ENCODE data around the gene TMX2.
A peak's percentile ranks its signal among the peaks of the same experiment; 100 is the strongest.
"Not testable (repeated sequence)": the region's sequence is repeated elsewhere in the genome, so short reads cannot be mapped to it uniquely, and the experiment has no call there.

Gene TMX2

DNA sequence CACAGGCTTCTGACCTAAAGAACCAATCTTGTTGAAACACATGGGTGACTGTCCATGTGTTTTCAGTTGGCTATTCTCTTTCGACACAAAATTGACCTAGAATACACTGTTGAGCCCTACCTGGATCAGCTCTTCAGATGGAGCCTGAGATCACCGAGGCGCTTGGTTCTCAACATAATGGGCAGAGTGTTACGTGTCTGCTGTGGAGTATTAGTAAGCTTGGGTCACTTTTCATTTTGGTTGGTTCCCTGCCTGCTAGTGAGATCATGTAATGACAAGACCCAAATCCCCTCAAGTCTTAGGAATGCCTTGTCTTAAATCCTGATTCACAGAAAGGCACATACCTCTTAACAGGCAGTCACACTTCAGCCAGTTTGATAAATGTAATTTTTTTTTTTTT is 9.1 kb upstream of the TMX2 start:
- 100% methylated on average over 4 of the region's 4 CpGs for WGBS
- no peak overlapping the region for H3K4me2 ChIP-seq (ENCODE audit: low read length, poor library complexity, severe bottlenecking)
- H3K36me3 ChIP-seq (ENCODE audit: control insufficient read depth in 1 of 2, insufficient read depth in 2 of 2, low read depth in 1 of 2, low read length in 2 of 2), result peaks cover 43 to 71% of the 10 kb centered on the region in 2 experiments
- H2BK12ac ChIP-seq (ENCODE audit: low read length in 2 of 2), result no peak overlapping the region
- H2AFZ ChIP-seq (ENCODE audit: low read depth, low read length), result no peak overlapping the region
- H4K8ac ChIP-seq (ENCODE audit: low read length), result no peak overlapping the region
- no peaks in the 10 kb centered on the region for H3K4me1 ChIP-seq (ENCODE audit: control insufficient read depth, insufficient read depth, low read depth, low read length)
- peak overlapping the region; percentile 67 for H3K9ac ChIP-seq (ENCODE audit: low read length)
- peaks cover 36% of the 10 kb centered on the region for H3K79me1 ChIP-seq (replicated peaks; ENCODE audit: low read length, poor library complexity, severe bottlenecking)
- no peaks in the 10 kb centered on the region for H3K9me3 ChIP-seq (ENCODE audit: control insufficient read depth, low read length)
- no peak overlapping the region for H2BK5ac ChIP-seq (ENCODE audit: low read depth, low read length, poor library complexity, severe bottlenecking)
- no peak overlapping the region for H2BK15ac ChIP-seq (ENCODE audit: low read depth, poor library complexity, severe bottlenecking)
- H3K18ac ChIP-seq (ENCODE audit: low read depth in 1 of 2, low read length in 2 of 2), result no peak overlapping the region
- H3K14ac ChIP-seq (ENCODE audit: low read length in 2 of 2), result no peak overlapping the region
- no peak overlapping the region for H3K23ac ChIP-seq (ENCODE audit: low read length in 2 of 2)
- no peak overlapping the region for H3K4ac ChIP-seq (ENCODE audit: low read depth in 1 of 2, low read length in 2 of 2)
- H2AK5ac ChIP-seq (ENCODE audit: low read length, severe bottlenecking), result no peak overlapping the region
- H3K27ac ChIP-seq (ENCODE audit: low read length, poor library complexity, severe bottlenecking), result no peak overlapping the region
- DNase-seq, result no peak
- H3K4me3 ChIP-seq (ENCODE audit: insufficient read depth in 1 of 2, low read depth in 1 of 2, low read length in 2 of 2), result no peak overlapping the region
- H3K27me3 ChIP-seq (ENCODE audit: control insufficient read depth in 1 of 2, insufficient read depth in 1 of 2, low read length in 2 of 2), result no peaks in the 10 kb centered on the region
- H4K91ac ChIP-seq (ENCODE audit: low read length), result no peak overlapping the region
- no peak overlapping the region for H2BK120ac ChIP-seq (ENCODE audit: low read depth, low read length)

DNA sequence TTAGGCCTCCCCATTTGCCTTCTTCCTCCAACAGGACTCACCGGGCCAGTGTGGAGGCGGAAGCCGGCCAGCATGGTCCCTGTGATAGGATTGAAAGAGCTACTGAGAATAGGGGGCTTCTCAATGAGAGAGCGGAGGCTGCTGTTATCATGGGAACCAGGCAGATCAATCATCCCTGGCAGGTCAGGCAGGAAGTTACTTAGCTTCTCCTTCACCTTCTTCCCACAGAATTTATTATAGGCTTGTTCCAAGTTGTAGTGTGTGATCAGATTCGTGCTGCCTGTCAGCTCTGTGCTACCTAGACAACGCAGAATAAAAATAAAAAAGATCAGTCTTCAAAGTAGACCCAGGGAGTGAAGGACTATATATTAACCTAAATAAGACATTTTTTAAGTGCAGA is 7.5 kb upstream of the TMX2 start:
- Histone ChIP-seq H4K91ac (ENCODE audit: low read length) (no peak overlapping the region), H3K23ac (ENCODE audit: low read length in 2 of 2) (no peak overlapping the region), H3K27ac (ENCODE audit: low read length, poor library complexity, severe bottlenecking) (no peak overlapping the region), H2AK5ac (ENCODE audit: low read length, severe bottlenecking) (no peak overlapping the region), H4K8ac (ENCODE audit: low read length) (no peak overlapping the region), H2BK120ac (ENCODE audit: low read depth, low read length) (no peak overlapping the region), H3K9me3 (ENCODE audit: control insufficient read depth, low read length) (no peaks in the 10 kb centered on the region), H2BK5ac (ENCODE audit: low read depth, low read length, poor library complexity, severe bottlenecking) (no peak overlapping the region), H3K4me3 (ENCODE audit: insufficient read depth in 1 of 2, low read depth in 1 of 2, low read length in 2 of 2) (no peak overlapping the region), H3K27me3 (ENCODE audit: control insufficient read depth in 1 of 2, insufficient read depth in 1 of 2, low read length in 2 of 2) (no peaks in the 10 kb centered on the region), H3K79me1 (replicated peaks; ENCODE audit: low read length, poor library complexity, severe bottlenecking) (peaks cover 31% of the 10 kb centered on the region), H3K4ac (ENCODE audit: low read depth in 1 of 2, low read length in 2 of 2) (no peak overlapping the region), H3K14ac (ENCODE audit: low read length in 2 of 2) (no peak overlapping the region), H3K4me1 (ENCODE audit: control insufficient read depth, insufficient read depth, low read depth, low read length) (no peaks in the 10 kb centered on the region), H3K36me3 (ENCODE audit: control insufficient read depth in 1 of 2, insufficient read depth in 2 of 2, low read depth in 1 of 2, low read length in 2 of 2) (peaks cover 33 to 62% of the 10 kb centered on the region in 2 experiments), H2BK15ac (ENCODE audit: low read depth, poor library complexity, severe bottlenecking) (no peak overlapping the region), H3K18ac (ENCODE audit: low read depth in 1 of 2, low read length in 2 of 2) (no peak overlapping the region), H3K4me2 (ENCODE audit: low read length, poor library complexity, severe bottlenecking) (no peak overlapping the region), H3K9ac (ENCODE audit: low read length) (no peak overlapping the region), H2BK12ac (ENCODE audit: low read length in 2 of 2) (no peak overlapping the region), H2AFZ (ENCODE audit: low read depth, low read length) (no peak overlapping the region)
- WGBS, result 100% methylated on average over 1 of the region's 6 CpGs
- DNase-seq, result no peak

DNA sequence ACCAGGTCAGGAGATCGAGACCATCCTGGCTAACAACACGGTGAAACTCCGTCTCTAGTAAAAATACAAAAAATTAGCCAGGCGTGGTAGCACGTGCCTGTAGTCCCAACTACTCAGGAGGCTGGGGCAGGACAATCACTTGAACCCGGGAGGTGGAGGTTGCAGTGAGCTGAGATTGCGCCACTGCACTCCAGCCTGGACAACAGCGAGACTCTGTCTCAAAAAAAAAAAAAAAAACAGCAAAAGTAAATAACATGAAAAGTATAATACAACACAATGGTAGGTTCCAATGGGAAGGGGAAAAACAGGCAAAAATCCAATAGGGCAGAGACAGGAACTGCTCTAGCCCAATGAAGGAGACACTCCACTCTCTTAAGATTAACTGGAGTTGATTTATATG is 7.0 kb upstream of the TMX2 start:
- H2BK5ac ChIP-seq (ENCODE audit: low read depth, low read length, poor library complexity, severe bottlenecking); H3K18ac ChIP-seq (ENCODE audit: low read depth in 1 of 2, low read length in 2 of 2); H2BK120ac ChIP-seq (ENCODE audit: low read depth, low read length); H3K27ac ChIP-seq (ENCODE audit: low read length, poor library complexity, severe bottlenecking); H3K9me3 ChIP-seq (ENCODE audit: control insufficient read depth, low read length); H2BK15ac ChIP-seq (ENCODE audit: low read depth, poor library complexity, severe bottlenecking); H4K91ac ChIP-seq (ENCODE audit: low read length); H2AK5ac ChIP-seq (ENCODE audit: low read length, severe bottlenecking); DNase-seq; H3K4me2 ChIP-seq (ENCODE audit: low read length, poor library complexity, severe bottlenecking); H3K9ac ChIP-seq (ENCODE audit: low read length); H3K27me3 ChIP-seq (ENCODE audit: control insufficient read depth in 1 of 2, insufficient read depth in 1 of 2, low read length in 2 of 2); H3K4me1 ChIP-seq (ENCODE audit: control insufficient read depth, insufficient read depth, low read depth, low read length); H3K4ac ChIP-seq (ENCODE audit: low read depth in 1 of 2, low read length in 2 of 2); H2AFZ ChIP-seq (ENCODE audit: low read depth, low read length); H4K8ac ChIP-seq (ENCODE audit: low read length); H3K14ac ChIP-seq (ENCODE audit: low read length in 2 of 2); H2BK12ac ChIP-seq (ENCODE audit: low read length in 2 of 2); H3K23ac ChIP-seq (ENCODE audit: low read length in 2 of 2); H3K4me3 ChIP-seq (ENCODE audit: insufficient read depth in 1 of 2, low read depth in 1 of 2, low read length in 2 of 2): not testable (repeated sequence)
- Histone ChIP-seq H3K79me1 (replicated peaks; ENCODE audit: low read length, poor library complexity, severe bottlenecking) (peaks cover 30% of the 10 kb centered on the region), H3K36me3 (ENCODE audit: control insufficient read depth in 1 of 2, insufficient read depth in 2 of 2, low read depth in 1 of 2, low read length in 2 of 2) (peaks cover 30 to 58% of the 10 kb centered on the region in 2 experiments)
- 93% methylated on average over 7 of the region's 8 CpGs for WGBS

DNA sequence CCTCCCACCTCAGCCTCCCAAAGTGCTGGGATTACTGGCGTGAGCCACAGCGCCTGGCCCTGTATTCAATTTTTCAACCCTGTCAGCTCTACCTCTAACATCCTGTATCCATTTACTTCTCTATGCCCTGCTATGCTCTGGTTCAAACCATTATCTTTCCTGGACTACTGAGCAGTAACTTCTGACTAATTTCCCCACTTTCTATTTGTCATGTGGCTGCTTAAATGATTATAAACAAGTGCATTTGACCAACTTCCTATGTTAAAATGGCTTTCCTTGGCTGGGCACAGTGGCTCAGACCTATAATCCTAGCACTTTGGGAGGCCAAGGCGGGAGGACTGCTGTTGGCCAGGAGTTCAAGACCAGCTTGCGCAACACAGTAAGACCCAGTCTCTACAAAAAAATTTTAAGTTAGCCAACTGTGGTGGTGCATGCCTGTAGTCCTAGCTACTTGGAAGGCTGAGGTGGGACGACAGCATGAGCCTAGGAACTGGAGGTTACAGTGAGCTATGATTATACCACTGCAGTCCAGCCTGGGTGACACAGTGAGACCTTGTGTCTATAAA is 2.5 kb upstream of the TMX2 start:
- Histone ChIP-seq H4K8ac (ENCODE audit: low read length) (no peak overlapping the region), H4K91ac (ENCODE audit: low read length) (no peak overlapping the region), H3K18ac (ENCODE audit: low read depth in 1 of 2, low read length in 2 of 2) (no peak overlapping the region), H3K4me3 (ENCODE audit: insufficient read depth in 1 of 2, low read depth in 1 of 2, low read length in 2 of 2) (no peak overlapping the region), H2BK120ac (ENCODE audit: low read depth, low read length) (no peak overlapping the region), H3K23ac (ENCODE audit: low read length in 2 of 2) (no peak overlapping the region), H3K4ac (ENCODE audit: low read depth in 1 of 2, low read length in 2 of 2) (no peak overlapping the region), H2AK5ac (ENCODE audit: low read length, severe bottlenecking) (no peak overlapping the region), H3K4me1 (ENCODE audit: control insufficient read depth, insufficient read depth, low read depth, low read length) (peaks cover 10% of the 10 kb centered on the region), H3K4me2 (ENCODE audit: low read length, poor library complexity, severe bottlenecking) (no peak overlapping the region), H2AFZ (ENCODE audit: low read depth, low read length) (no peak overlapping the region), H3K9ac (ENCODE audit: low read length) (no peak overlapping the region), H3K79me1 (replicated peaks; ENCODE audit: low read length, poor library complexity, severe bottlenecking) (peaks cover 24% of the 10 kb centered on the region), H3K9me3 (ENCODE audit: control insufficient read depth, low read length) (no peaks in the 10 kb centered on the region), H3K36me3 (ENCODE audit: control insufficient read depth in 1 of 2, insufficient read depth in 2 of 2, low read depth in 1 of 2, low read length in 2 of 2) (peaks cover 9 to 21% of the 10 kb centered on the region in 2 experiments), H3K27me3 (ENCODE audit: control insufficient read depth in 1 of 2, insufficient read depth in 1 of 2, low read length in 2 of 2) (no peaks in the 10 kb centered on the region), H2BK15ac (ENCODE audit: low read depth, poor library complexity, severe bottlenecking) (no peak overlapping the region), H3K14ac (ENCODE audit: low read length in 2 of 2) (no peak overlapping the region), H2BK5ac (ENCODE audit: low read depth, low read length, poor library complexity, severe bottlenecking) (no peak overlapping the region), H2BK12ac (ENCODE audit: low read length in 2 of 2) (no peak overlapping the region), H3K27ac (ENCODE audit: low read length, poor library complexity, severe bottlenecking) (no peak overlapping the region)
- 99% methylated on average over 4 of the region's 5 CpGs for WGBS
- DNase-seq, result peak; percentile 11

All from mesenchymal stem cell (in vitro differentiated cells and primary cell).